GM19372 (cell line): ENCODE measurements around the gene NOD1.

ENCODE experiments used
- ATAC-seq: cut with Tn5 transposase; IDR thresholded peaks from one replicate; pipeline ENCODE4 v1.9.1; 2021; ENCODE audit warnings: mild to moderate bottlenecking, low read depth, moderate library complexity; ENCODE audit not compliant: unreplicated experiment

The NOD1 gene

GRCh38 chr7:30472081-30472783 is 6.4 kb downstream of the NOD1 start:
- ATAC-seq = no peak

GRCh38 chr7:30471205-30471604 is 7.4 kb downstream of the NOD1 start:
- no peak for ATAC-seq

GRCh38 chr7:30470771-30471170 is 7.8 kb downstream of the NOD1 start:
- no peak for ATAC-seq

- ATAC-seq = no peak
Measured at GRCh38 chr7:30470163-30470770, 8.3 kb downstream of the NOD1 start.

- ATAC-seq = no peak
Measured at GRCh38 chr7:30469303-30469702, 9.3 kb downstream of the NOD1 start.

GRCh38 chr7:30468791-30469190 is 9.8 kb downstream of the NOD1 start:
- no peak for ATAC-seq

- no peak for ATAC-seq
Measured at GRCh38 chr7:30468041-30468440, 10.5 kb downstream of the NOD1 start.

- ATAC-seq = no peak
Measured at GRCh38 chr7:30467271-30467670, 11.3 kb downstream of the NOD1 start.

GRCh38 chr7:30466266-30466665 is 12.3 kb downstream of the NOD1 start:
- ATAC-seq = no peak

- ATAC-seq = no peak
Measured at GRCh38 chr7:30465811-30466180, 12.8 kb downstream of the NOD1 start.

GRCh38 chr7:30465046-30465810 is 13.4 kb downstream of the NOD1 start:
- no peak for ATAC-seq

GRCh38 chr7:30464231-30464671 is 14.3 kb downstream of the NOD1 start:
- no peak for ATAC-seq

GRCh38 chr7:30463405-30464145 is 15.0 kb downstream of the NOD1 start:
- ATAC-seq = peak; percentile 76

GRCh38 chr7:30462179-30462578 is 16.4 kb downstream of the NOD1 start:
- ATAC-seq = no peak

- no peak for ATAC-seq
Measured at GRCh38 chr7:30460246-30460633, 18.3 kb downstream of the NOD1 start.

GRCh38 chr7:30459591-30460245 is 18.9 kb downstream of the NOD1 start:
- no peak for ATAC-seq

- no peak for ATAC-seq
Measured at GRCh38 chr7:30458311-30458710, 20.3 kb downstream of the NOD1 start.

GRCh38 chr7:30453921-30454320 is 24.7 kb downstream of the NOD1 start:
- ATAC-seq = no peak

GRCh38 chr7:30453016-30453415 is 25.6 kb downstream of the NOD1 start:
- ATAC-seq = no peak

GRCh38 chr7:30452280-30452930 is 26.2 kb downstream of the NOD1 start:
- ATAC-seq = no peak
